ENCODE measurements around the gene PPP1R3F.

The PPP1R3F gene, protein sequence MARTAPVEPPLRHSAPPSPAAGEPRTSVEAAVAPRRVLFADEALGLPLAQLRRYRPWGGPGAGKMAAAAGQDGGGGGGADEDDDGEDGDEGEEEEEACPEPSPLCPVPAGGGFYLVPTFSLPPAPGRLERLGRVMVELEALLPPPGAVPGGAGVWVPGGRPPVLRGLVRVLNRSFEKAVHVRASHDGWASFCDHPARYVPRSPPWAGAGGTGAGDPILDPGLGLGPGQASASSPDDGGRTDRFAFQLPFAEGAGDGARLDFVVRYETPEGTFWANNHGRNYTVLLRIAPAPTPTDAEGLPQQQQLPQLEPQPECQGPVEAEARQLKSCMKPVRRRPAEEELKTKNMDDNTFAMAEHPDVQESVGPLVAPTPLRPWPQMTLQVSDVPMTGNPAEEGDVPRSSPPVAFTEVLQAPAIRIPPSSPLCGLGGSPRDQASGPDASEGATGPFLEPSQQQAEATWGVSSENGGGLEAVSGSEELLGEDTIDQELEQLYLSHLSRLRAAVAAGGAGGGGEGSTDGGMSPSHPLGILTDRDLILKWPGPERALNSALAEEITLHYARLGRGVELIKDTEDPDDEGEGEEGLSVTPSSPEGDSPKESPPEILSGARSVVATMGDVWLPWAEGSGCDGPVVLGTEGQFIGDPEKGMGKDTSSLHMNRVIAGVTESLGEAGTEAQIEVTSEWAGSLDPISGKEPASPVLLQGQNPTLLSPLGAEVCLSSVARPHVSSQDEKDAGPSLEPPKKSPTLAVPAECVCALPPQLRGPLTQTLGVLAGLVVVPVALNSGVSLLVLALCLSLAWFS

GRCh38 chrX:49269767-49270248 lies at the start of gene PPP1R3F:
TSS of gene PPP1R3F (plus strand) at chrX:49269793. CDS start at chrX:49269870, 77 bp downstream.
- no peak for DNase-seq (ENCODE audit: low read depth in 2 of 2)

- no peak for DNase-seq (ENCODE audit: low read depth in 2 of 2)
These were observed 49.5 kb upstream of the PPP1R3F start for GRCh38 chrX:49220100-49220499.

DNA sequence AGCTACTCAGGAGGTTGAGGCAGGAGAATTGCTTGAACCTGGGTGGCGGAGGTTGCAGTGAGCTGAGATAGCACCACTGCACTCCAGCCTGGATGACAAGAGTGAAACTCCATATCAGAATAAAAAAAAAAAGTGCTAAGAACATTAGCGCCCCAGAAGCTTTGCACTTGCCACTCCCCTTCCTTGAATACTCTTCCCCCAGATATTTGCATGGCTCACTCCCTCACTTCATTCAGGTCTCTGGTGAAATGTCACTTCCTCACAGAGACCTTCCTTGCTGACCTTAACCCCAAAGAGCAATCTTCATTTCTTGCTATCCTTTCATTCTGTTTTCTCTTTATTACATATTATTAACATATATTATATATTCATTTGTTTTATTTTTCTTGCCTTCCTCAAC lies 47.7 kb upstream of the PPP1R3F start:
- DNase-seq (ENCODE audit: low read depth in 2 of 2) = no peak

- no peak for DNase-seq (ENCODE audit: low read depth in 2 of 2)
These were observed 43.7 kb upstream of the PPP1R3F start for GRCh38 chrX:49225858-49226257.

GRCh38 chrX:49226946-49227345 lies 42.6 kb upstream of the PPP1R3F start:
- no peak for DNase-seq (ENCODE audit: low read depth in 2 of 2)

DNA sequence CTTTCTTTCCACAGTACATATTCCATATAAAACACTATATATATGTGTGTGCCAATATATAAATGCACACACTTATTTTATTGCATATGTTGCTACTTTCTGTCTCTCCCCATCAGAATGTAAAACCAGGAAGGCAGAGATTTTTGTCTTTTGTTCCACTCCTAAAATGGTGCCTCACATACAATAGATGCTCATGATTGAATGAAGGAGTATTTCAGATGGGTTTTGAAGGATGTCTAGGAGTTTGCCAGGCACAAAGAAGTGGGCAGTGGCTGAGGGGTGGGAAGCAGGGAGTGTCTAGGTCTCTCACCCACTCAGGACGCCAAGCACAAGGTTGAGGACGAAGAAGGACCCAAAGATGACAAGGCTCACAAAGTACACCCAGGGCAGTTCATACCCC lies 41.9 kb upstream of the PPP1R3F start:
- no peak for DNase-seq (ENCODE audit: low read depth in 2 of 2)

DNA sequence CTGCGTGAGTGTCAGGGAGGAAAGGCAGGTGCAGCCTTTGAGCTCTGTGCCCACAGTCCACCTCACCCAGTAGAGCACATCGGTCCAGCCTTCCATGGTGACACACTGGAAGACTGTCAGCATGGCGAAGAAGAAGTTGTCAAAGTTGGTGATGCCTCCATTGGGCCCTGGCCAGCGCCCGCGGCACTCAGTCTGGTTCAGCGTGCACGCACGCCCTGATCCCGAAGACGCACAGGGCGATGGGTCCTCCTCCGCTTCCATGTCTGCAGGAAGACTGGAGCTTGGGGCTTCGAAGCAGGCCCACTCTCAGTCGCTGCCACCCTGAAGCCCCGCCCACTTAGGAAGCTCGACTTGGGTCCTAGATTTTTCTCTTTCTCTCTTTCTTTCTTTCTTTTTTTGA lies 41.4 kb upstream of the PPP1R3F start:
- DNase-seq (ENCODE audit: low read depth in 2 of 2) = no peak

DNA sequence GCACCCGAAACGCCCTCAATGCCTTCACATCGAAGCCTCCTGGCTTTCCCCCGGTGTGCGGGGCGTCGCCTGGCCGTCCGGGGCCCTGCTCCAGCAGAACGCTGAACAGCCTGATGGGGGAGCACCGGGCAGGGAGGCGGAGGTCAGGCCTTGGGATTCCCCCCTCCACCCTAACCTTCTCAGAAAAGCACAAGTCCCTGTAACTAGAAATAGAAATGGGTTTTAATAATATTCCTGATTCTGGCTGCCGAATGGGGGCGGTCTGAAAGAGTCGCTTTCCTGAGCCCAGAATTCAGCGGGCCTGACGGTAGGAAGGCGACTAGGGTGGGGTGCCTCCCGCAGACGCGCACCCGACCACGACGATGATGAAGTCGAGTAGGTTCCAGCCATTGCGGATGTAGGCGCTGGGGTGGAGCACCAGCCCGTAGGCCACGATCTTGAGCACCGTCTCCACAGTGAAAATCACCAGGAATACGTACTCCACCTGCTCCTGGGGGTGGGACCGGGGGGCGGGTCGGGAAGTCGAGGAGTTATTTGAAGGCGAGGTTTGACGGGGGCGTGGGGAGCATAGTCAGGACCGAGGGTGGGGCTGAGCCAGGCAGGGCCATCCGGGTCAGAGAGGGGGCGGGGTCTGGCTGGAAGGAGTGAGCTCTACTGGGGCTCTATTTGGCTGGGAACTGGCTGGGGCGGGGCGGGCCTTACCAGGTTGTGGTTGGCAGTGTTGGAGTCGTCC lies 38.9 kb upstream of the PPP1R3F start:
- DNase-seq (ENCODE audit: low read depth in 2 of 2) = peak; percentile 31 to 58

DNA sequence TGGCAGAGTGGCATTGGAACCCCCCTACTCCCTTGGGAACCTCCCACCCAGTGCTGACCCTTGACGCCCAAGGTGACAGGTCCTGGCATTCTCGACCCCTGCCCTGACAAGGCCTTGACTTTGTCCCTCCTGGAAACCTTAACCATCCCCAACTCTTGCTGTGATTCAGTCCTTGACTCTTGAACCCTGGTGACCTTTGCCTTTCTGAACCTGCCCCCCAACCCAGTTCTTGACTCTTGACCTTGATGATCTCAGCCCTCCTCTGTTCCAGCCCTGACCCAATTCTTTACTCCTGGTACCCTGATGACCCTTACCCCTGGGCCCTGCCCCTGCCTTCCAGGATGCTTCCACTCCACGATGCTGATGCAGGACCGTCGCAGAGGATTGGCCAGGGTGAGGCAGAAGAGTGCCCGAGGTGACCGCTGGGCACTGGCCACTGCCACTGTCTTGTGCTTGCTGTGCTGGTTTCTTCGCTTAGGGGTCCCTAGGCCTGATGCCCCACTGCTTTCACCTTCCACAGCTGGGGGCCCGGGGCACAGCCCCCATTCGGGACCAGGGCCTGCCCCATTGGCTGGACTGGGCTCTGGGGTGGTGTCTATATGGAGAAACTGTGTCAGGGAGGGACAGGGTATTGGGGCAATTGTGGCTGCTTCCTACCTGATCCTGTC lies 38.1 kb upstream of the PPP1R3F start:
- DNase-seq (ENCODE audit: low read depth in 2 of 2) = no peak

DNA sequence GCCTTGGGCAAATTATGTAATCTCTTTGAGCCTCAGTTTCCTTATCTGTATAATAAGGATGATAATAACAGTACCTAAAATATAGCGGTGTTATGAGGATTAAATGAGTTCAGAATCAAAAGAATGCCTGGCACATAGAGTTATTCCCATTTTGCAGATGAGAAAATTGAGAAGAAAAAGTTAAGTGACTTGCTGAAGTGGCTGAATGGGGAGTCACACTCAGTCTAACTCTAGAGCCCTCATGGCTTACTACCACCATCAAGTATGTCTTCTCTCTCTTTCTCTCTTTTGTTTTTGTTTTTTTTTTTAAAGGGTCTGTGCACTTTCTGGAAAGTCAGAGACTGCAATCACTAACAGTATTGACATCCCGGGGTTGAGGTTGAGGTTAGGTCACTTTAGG lies 37.1 kb upstream of the PPP1R3F start:
- DNase-seq (ENCODE audit: low read depth in 2 of 2) = no peak

GRCh38 chrX:49233176-49233575 lies 36.4 kb upstream of the PPP1R3F start, which contains the start of gene CACNA1F:
TSS of gene CACNA1F (minus strand) at chrX:49233340. CDS start at chrX:49233309, 31 bp downstream.
- DNase-seq (ENCODE audit: low read depth in 2 of 2) = no peak

DNA sequence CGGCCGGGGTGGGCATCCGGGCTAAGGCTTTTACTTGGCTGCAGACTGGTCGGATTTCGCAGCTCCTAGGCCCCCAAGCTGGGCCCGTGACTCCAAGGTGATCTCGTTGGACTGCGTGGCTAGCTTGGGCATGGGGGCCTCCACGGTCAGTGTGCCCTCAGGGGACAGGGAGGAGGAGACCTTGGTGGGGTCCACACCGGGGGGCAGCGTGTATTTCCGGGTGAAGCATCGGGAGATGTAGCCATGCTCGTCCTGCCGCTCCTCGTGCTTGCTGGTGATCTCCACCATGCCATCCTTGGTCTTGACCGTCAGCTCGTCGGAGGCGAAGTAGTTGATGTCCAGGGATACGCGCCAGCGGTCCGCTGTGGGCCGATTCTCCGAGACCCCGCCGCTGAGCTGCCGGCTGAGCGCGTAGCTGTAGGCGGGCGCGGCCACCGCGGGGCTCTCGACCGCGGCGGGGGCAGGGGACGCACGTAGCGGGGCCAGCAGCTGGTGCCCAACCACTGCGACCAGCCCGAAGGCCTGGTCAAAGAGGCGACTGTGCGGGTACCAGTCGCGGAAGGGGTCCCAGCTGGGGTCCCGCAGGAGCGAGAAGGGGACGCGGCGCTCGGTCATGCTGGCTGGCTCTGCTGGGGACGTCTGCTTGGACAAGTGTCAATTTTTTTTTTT lies 35.6 kb upstream of the PPP1R3F start:
- no peak for DNase-seq (ENCODE audit: low read depth in 2 of 2)

DNA sequence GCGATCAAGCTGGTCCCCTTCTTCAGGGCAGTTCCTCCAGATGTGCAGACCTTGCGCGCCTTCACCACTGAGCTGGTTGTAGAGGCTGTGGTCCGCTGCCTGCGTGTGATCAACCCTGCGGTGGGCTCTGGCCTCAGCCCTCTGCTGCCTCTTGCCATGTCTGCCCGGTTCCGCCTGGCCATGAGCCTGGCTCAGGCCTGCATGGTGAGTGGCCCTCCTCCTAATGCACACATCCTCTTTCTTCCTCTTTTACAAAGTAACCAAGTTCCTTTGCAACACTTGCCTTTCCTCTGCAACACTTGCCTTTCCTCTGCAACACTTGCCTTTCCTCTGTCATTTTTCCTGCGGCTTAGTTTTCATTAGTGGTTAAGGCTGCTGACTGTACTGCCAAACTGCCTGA lies 32.5 kb upstream of the PPP1R3F start:
- no peak for DNase-seq (ENCODE audit: low read depth in 2 of 2)

GRCh38 chrX:49238735-49239134 lies 30.9 kb upstream of the PPP1R3F start:
- DNase-seq (ENCODE audit: low read depth in 2 of 2) = no peak

- DNase-seq (ENCODE audit: low read depth in 2 of 2) = no peak
These were observed 27.0 kb upstream of the PPP1R3F start for GRCh38 chrX:49242545-49243066.

DNA sequence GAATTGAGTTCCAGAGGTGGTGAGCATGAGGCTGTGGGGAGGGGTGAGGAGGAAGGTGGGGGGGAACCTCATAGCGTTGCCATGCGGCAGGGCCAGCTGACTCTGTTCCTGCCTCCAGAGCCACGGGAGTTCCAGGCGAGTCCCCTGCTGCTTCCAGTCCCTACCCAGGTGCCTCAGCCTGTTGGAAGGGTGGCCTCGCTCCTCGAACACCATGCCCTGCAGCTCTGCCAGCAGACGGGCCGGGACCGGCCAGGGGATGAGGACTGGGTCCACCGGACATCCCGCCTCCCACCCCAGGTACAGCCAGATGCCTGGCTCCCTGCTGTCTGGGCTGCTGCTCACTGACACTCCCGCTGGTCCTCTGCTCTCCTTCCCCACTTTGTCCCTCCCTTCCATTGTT lies 26.4 kb upstream of the PPP1R3F start:
- no peak for DNase-seq (ENCODE audit: low read depth in 2 of 2)

GRCh38 chrX:49244207-49244606 lies 25.4 kb upstream of the PPP1R3F start:
- no peak for DNase-seq (ENCODE audit: low read depth in 2 of 2)

- DNase-seq (ENCODE audit: low read depth in 2 of 2) = no peak
These were observed 23.1 kb upstream of the PPP1R3F start for GRCh38 chrX:49246541-49246940.

DNA sequence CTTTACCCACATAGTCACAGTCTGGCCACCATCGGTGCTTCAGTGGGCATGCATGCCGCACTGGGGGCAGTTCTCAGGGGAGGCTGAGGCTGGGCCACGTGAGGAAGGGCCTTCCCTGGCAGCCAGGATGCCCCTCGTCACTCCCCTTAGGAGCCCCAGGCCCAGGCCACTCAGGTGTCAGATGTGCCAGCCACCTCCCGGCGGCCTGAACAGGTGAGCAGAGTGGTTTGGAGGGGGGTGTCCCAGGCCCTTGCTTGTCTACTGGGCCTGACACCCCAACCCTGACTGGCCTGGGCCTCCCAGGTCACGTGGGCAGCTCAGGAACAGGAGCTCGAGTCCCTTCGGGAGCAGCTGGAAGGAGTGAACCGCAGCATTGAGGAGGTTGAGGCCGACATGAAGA lies 22.2 kb upstream of the PPP1R3F start:
- no peak for DNase-seq (ENCODE audit: low read depth in 2 of 2)

- no peak for DNase-seq (ENCODE audit: low read depth in 2 of 2)
These were observed 21.4 kb upstream of the PPP1R3F start for GRCh38 chrX:49247916-49248811.
